ENCODE results near the gene WDR48.
A peak's percentile ranks its signal among the peaks of the same experiment; 100 is the strongest.

GRCh38 chr3:39038165-39038564, 13.7 kb upstream of the WDR48 start:
- no peak for TF ChIP-seq JUNB (CRISPR knock-in tag; conservative IDR thresholded peaks at IDR 0.05)
- TF ChIP-seq SP1 (CRISPR knock-in tag; IDR thresholded peaks at IDR 0.05): no peak
- TF ChIP-seq NR3C1 (CRISPR knock-in tag; IDR thresholded peaks at IDR 0.05): no peak
- no peak for TF ChIP-seq BACH1 (tag; IDR thresholded peaks at IDR 0.05)
- no peak for TF ChIP-seq CTCF (IDR thresholded peaks at IDR 0.05 in 2 of 3, conservative IDR thresholded peaks at IDR 0.05 in 1 of 3; ENCODE audit: insufficient read depth in 2 of 3, low read depth in 1 of 3, low read length in 3 of 3)
- TF ChIP-seq EP300 (IDR thresholded peaks at IDR 0.05; ENCODE audit: low read length): no peak
- TF ChIP-seq TCF7L2 (IDR thresholded peaks at IDR 0.05; ENCODE audit: low read depth, low read length): no peak
- no peak for TF ChIP-seq NFYB (IDR thresholded peaks at IDR 0.05; ENCODE audit: extremely low read depth, insufficient read length)
- TF ChIP-seq YY1 (IDR thresholded peaks at IDR 0.05; ENCODE audit: borderline replicate concordance in 1 of 3, control insufficient read depth in 1 of 3, extremely low read depth in 1 of 3, insufficient read depth in 3 of 3, insufficient read length in 1 of 3, insufficient replicate concordance in 2 of 3, low read depth in 1 of 3, low read length in 2 of 3): no peak
- no peak for TF ChIP-seq TAF1 (IDR thresholded peaks at IDR 0.05; ENCODE audit: control insufficient read depth, extremely low read depth, insufficient read depth, low read length, severe bottlenecking)
- TF ChIP-seq ZBTB34 (CRISPR knock-in tag; IDR thresholded peaks at IDR 0.05): no peak
- TF ChIP-seq ZNF175 (CRISPR knock-in tag; IDR thresholded peaks at IDR 0.05; ENCODE audit: low read depth): no peak
- TF ChIP-seq POLR2A (conservative IDR thresholded peaks at IDR 0.05): no peak
- TF ChIP-seq CEBPB (tag; IDR thresholded peaks at IDR 0.05): 0 out of 2 replicates have a peak, but pooled peaks have one; percentile 15
